Measurements from ENCODE around the gene MB21D2.

- TF ChIP-seq REST (IDR thresholded peaks at IDR 0.05; ENCODE audit: insufficient read depth in 1 of 2, low read depth in 2 of 2, low read length in 2 of 2) = no peak
- TF ChIP-seq SIN3A (IDR thresholded peaks at IDR 0.05; ENCODE audit: borderline replicate concordance, insufficient read depth, low read length) = no peak
Observed at GRCh38 chr3:192887047-192887446, 30.6 kb downstream of the MB21D2 start.
